ENCODE data around the gene C10orf143.

Gene C10orf143

GRCh38 chr10:130021383-130021950, 89.2 kb downstream of the C10orf143 start:
- H3K4me3 ChIP-seq (ENCODE audit: low read length): no peak overlapping the region
- H3K9ac ChIP-seq (ENCODE audit: low read length): no peak overlapping the region
- H3K27me3 ChIP-seq (ENCODE audit: low read depth, low read length): no peaks in the 10 kb centered on the region
- no peak overlapping the region for H3K27ac ChIP-seq (ENCODE audit: low read length)
- H3K4me1 ChIP-seq (ENCODE audit: low read length): no peaks in the 10 kb centered on the region
- H3K4me2 ChIP-seq (ENCODE audit: low read length): no peak overlapping the region
- TF ChIP-seq EZH2phosphoT487 (IDR thresholded peaks at IDR 0.05; ENCODE audit: low read depth): no peak
- TF ChIP-seq, protein P1, sequence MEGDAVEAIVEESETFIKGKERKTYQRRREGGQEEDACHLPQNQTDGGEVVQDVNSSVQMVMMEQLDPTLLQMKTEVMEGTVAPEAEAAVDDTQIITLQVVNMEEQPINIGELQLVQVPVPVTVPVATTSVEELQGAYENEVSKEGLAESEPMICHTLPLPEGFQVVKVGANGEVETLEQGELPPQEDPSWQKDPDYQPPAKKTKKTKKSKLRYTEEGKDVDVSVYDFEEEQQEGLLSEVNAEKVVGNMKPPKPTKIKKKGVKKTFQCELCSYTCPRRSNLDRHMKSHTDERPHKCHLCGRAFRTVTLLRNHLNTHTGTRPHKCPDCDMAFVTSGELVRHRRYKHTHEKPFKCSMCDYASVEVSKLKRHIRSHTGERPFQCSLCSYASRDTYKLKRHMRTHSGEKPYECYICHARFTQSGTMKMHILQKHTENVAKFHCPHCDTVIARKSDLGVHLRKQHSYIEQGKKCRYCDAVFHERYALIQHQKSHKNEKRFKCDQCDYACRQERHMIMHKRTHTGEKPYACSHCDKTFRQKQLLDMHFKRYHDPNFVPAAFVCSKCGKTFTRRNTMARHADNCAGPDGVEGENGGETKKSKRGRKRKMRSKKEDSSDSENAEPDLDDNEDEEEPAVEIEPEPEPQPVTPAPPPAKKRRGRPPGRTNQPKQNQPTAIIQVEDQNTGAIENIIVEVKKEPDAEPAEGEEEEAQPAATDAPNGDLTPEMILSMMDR (IDR thresholded peaks at IDR 0.05; ENCODE audit: low read depth, low read length): no peak
- H4K20me1 ChIP-seq (ENCODE audit: insufficient read depth, low read length): no peaks in the 10 kb centered on the region
- no peaks in the 10 kb centered on the region for H3K9me3 ChIP-seq (ENCODE audit: insufficient read depth, low read length)
- no peaks in the 10 kb centered on the region for H3K36me3 ChIP-seq (replicated peaks; ENCODE audit: low read depth, low read length)
- H3K79me2 ChIP-seq (ENCODE audit: low read length): no peaks in the 10 kb centered on the region
- no peak overlapping the region for H2AFZ ChIP-seq (ENCODE audit: low read depth, low read length)

DNA sequence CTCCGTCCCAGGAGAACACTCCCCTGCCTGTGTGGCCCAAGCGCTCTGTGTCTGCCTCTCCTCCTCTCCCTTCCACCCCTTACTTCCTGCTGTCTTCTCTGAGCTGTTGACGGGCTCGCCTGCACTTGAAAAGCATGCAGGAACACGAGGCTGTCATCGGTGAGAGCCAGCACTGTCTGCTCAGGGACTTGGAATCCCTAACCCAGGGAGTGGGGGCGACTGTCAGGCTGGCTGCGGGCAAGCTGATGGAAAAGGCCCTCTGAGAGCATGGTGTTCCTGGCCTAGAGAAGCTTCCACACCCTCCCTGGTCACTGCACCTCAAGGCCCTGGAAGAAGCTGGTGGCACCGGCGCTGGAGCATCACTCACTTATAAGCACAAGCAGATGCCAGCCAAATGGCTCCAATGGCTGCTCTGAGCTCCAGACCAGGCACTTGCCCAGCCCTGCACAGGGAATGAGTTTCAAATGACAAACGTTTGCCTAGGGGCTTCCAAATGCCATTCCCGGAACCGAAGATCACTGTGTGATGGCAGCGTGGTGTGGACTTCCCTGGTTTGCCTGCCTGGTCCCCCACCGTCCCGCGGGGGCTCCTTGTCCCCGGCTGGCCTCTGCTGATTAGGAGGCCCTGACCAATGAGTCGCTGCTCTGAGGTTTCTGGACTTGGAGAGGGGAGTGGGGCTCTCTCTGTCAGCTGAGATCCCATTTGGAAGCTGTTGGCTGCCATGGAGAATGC, 89.8 kb downstream of the C10orf143 start:
- Histone ChIP-seq H3K9ac (ENCODE audit: low read length) (no peak overlapping the region), H3K27ac (ENCODE audit: low read length) (no peak overlapping the region), H3K4me3 (ENCODE audit: low read length) (no peak overlapping the region), H3K4me2 (ENCODE audit: low read length) (no peak overlapping the region), H2AFZ (ENCODE audit: low read depth, low read length) (no peak overlapping the region), H3K9me3 (ENCODE audit: insufficient read depth, low read length) (no peaks in the 10 kb centered on the region), H3K4me1 (ENCODE audit: low read length) (no peaks in the 10 kb centered on the region), H4K20me1 (ENCODE audit: insufficient read depth, low read length) (no peaks in the 10 kb centered on the region), H3K27me3 (ENCODE audit: low read depth, low read length) (no peaks in the 10 kb centered on the region), H3K79me2 (ENCODE audit: low read length) (no peaks in the 10 kb centered on the region), H3K36me3 (replicated peaks; ENCODE audit: low read depth, low read length) (no peaks in the 10 kb centered on the region)
- no peak for TF ChIP-seq EZH2phosphoT487 (IDR thresholded peaks at IDR 0.05; ENCODE audit: low read depth)
- TF ChIP-seq, protein P1 (IDR thresholded peaks at IDR 0.05; ENCODE audit: low read depth, low read length): no peak

DNA sequence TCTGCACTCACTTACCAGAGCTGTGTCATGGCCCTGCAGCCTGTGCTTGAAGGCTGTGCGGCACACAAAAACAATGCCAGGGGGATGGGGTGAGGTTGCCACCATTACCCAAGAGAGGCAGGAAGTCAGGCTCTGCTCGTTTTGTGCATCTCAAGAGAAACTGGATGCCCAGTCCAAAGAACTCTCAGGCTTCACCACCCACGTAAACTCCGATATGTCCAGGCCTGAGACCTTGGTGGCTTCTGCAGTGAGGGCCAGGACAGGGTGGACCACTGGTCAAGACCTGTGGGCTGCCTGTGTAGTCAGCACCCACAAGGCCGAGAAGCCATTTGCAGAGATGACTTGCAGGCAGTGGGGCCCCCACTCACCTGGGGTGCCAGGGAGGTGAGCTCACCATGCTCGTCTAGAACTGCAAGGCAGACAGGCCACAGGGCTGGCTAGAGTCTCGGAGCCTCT, 91.9 kb downstream of the C10orf143 start:
- no peaks in the 10 kb centered on the region for H3K9me3 ChIP-seq (ENCODE audit: insufficient read depth, low read length)
- no peaks in the 10 kb centered on the region for H3K27me3 ChIP-seq (ENCODE audit: low read depth, low read length)
- H3K27ac ChIP-seq (ENCODE audit: low read length): no peak overlapping the region
- H3K4me2 ChIP-seq (ENCODE audit: low read length): no peak overlapping the region
- H3K4me3 ChIP-seq (ENCODE audit: low read length): no peak overlapping the region
- TF ChIP-seq, protein P1 (IDR thresholded peaks at IDR 0.05; ENCODE audit: low read depth, low read length): no peak
- TF ChIP-seq EZH2phosphoT487 (IDR thresholded peaks at IDR 0.05; ENCODE audit: low read depth): no peak
- no peaks in the 10 kb centered on the region for H4K20me1 ChIP-seq (ENCODE audit: insufficient read depth, low read length)
- H3K4me1 ChIP-seq (ENCODE audit: low read length): no peaks in the 10 kb centered on the region
- H3K9ac ChIP-seq (ENCODE audit: low read length): no peak overlapping the region
- H3K36me3 ChIP-seq (replicated peaks; ENCODE audit: low read depth, low read length): no peaks in the 10 kb centered on the region
- no peak overlapping the region for H2AFZ ChIP-seq (ENCODE audit: low read depth, low read length)
- H3K79me2 ChIP-seq (ENCODE audit: low read length): no peaks in the 10 kb centered on the region

GRCh38 chr10:130018265-130018664, 92.4 kb downstream of the C10orf143 start:
- no peaks in the 10 kb centered on the region for H3K27me3 ChIP-seq (ENCODE audit: low read depth, low read length)
- H3K9me3 ChIP-seq (ENCODE audit: insufficient read depth, low read length): no peaks in the 10 kb centered on the region
- H3K4me1 ChIP-seq (ENCODE audit: low read length): no peaks in the 10 kb centered on the region
- no peak overlapping the region for H3K27ac ChIP-seq (ENCODE audit: low read length)
- H3K4me3 ChIP-seq (ENCODE audit: low read length): no peak overlapping the region
- no peaks in the 10 kb centered on the region for H3K79me2 ChIP-seq (ENCODE audit: low read length)
- no peaks in the 10 kb centered on the region for H4K20me1 ChIP-seq (ENCODE audit: insufficient read depth, low read length)
- H3K9ac ChIP-seq (ENCODE audit: low read length): no peak overlapping the region
- no peak overlapping the region for H3K4me2 ChIP-seq (ENCODE audit: low read length)
- TF ChIP-seq EZH2phosphoT487 (IDR thresholded peaks at IDR 0.05; ENCODE audit: low read depth): no peak
- TF ChIP-seq, protein P1 (IDR thresholded peaks at IDR 0.05; ENCODE audit: low read depth, low read length): no peak
- no peak overlapping the region for H2AFZ ChIP-seq (ENCODE audit: low read depth, low read length)
- no peaks in the 10 kb centered on the region for H3K36me3 ChIP-seq (replicated peaks; ENCODE audit: low read depth, low read length)
